Stimulated activated CD8-positive, alpha-beta memory T cell treated with anti-CD3 and anti-CD28 coated beads, Interleukin-7, amount 100 ng/mL, for 48 hours (primary cell): ENCODE results near the gene DNAJB4.
"Not testable (repeated sequence)": the region's sequence is repeated elsewhere in the genome, so short reads cannot be mapped to it uniquely, and the experiment has no call there.

Experiments
- DNase-seq, 2 donors: peaks; one replicate each; pipeline ENCODE4 v3.0.0-alpha.2; 2020; ENCODE audit warnings: low read depth in 1 of 2; ENCODE audit errors: extremely low read depth in 1 of 2

Gene DNAJB4

DNA sequence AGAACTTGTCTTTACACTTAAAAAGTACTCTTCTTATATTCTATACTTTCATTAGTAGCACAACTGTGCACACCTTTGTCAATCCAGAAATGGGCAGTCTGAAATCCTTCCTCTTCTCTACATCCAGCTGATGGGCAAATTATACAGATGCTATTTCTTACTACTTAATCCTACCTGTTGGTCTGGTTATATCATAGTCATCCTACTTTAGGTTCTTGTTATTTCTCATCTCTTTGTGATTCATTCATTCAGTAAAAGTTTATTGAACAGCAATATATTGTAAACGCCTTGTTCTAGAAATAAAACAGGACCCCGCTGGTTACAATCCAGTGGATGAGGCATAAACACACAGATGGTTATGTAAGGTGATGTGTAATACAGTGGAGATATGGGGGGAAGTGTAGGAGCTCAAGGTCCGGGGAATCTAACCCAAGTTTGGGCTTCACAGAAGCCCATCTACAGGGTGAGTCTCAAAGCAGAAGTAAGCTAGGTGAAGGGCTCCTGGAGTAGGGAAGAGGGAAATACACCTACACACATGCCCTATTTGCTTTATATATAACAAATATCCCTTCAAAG is 14.0 kb upstream of the DNAJB4 start:
- DNase-seq: no peak

DNA sequence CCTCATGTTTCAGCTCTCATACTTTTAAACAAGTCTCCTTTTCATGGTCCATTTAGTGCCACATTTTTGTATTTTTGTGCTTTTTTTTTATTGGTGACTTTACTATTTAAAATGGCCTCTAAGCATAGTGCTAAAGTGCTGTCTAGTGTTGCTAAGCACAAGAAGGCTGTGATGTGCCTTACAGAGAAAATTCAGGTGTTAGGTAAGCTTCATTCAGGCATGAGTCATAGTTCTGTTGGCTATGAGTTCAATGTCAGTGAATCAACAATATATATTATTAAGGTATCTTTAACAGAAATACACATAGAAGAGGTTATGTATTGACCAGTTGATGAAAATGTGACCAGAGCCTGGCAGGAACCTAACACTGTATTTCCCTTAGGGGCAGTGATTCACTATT is 13.1 kb upstream of the DNAJB4 start:
- DNase-seq: no peak

DNA sequence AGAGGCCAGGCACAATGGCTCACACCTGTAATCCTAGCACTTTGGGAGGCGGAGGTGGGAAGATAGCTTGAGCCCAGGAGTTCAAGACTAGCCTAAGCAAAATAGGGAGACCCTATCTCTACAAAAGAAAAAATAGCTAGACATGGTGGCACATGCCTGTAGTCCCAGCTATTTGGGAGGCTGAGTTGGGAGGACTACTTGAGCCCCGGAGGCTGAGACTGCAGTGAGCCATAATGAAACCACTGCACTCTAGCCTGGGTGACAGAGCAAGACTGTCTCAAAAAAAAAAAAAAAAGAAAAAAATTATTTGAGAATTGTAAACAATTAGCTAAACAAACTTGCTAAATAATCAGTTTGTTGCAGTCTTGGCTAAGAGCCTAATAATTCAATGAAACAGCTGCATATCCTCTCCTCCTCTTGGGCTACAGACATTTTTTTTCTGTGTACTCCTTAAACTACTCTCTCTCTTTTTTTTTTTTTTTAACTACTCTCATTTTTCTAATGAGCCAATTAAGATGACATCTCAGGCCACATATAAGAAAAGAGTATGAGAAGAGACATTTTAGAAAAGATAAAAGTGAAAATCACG is 10.5 kb upstream of the DNAJB4 start:
- DNase-seq: no peak

DNA sequence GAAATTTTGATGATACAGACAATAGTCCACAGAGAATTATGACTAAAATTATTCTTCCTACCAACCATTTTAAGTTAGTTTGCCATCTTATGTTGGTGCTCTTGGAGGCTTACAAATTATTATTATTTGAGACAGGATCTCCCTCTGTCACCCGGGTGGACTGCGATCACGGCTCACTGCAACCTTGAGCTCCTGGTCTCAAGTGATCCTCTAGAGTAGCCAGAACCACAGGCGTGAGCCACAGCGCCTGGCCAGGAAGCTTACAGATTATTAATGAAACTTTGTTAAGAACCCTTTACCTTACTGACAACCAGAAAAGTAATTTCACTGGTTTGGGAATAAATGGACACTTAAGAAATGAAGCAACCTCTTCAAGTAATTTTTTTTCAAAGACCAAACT is 8.0 kb upstream of the DNAJB4 start:
- no peak for DNase-seq

DNA sequence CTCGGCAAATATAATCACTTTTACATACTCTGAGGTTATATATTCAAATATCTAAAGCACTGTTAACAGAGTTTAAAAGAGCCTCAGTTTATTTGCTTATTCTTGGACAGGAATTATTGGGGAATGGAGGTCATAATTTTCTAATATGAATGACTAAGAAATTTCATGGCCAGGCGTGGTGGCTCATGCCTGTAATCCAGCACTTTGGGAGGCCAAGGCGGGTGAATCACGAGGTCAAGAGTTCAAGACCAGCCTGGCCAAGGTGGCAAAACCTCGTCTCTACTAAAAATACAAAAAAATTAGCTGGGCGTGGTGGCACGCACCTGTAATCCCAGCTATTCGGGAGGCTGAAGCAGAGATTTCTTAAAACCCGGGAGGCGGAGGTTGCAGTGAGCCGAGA is 4.2 kb upstream of the DNAJB4 start:
- not testable (repeated sequence) for DNase-seq

- no peak for DNase-seq
Observed at GRCh38 chr1:78003070-78003746, 1.5 kb upstream of the DNAJB4 start.

- DNase-seq: peak in 1 of 2 donors; percentile 34
Observed at GRCh38 chr1:78003882-78004718, 639 bp upstream of the DNAJB4 start.

DNA sequence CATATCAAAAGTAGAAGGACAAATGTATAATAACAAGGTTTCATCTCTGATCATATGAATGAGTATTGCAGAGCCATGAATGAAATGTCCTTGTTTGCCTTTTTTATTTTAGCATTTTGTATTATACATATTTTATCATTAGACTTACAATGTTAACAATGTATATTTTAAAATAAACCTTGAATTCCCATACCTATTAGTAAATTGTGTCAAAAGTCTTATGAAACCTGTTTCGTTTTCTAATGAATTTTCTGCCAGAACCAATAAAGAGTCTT is 646 bp downstream of the DNAJB4 start:
- no peak for DNase-seq

DNA sequence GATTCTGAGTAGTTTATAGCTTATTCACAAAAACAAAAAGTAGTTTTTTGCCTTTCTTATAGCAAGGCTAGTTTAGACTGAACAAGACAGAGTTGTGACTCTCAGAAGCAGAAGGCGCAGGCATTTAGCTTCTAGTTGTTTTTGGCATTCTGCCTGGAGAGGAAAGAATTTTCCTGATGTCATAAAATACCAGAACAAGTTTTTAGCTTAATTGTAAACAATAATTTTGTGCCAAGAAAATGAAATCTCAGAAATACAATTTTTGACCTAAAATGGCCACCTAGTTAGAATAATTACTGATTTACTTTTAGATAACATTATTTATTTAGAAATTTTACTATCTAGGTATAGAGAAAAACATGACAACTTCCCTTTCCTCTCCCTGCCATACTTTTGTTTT is 1.0 kb downstream of the DNAJB4 start:
- no peak for DNase-seq

DNA sequence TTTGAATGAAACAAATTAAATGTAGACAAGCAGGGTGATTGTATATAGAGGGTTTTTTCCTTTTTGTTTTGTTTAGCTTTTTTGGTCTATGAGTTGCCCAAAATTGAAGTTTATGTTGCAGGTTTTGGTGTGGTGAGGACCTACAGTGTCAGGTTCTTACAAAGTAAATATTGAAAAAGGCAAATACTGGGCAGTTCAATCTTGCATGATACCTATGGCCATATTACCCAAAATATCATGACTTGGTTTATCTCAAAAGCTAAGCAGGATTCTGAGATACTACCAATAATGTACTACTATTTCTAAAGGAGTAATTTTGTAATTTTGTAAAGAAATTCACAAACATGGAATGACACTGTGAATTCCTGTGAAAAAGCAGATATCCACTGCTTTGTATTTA is 1.8 kb downstream of the DNAJB4 start:
- no peak for DNase-seq

GRCh38 chr1:78007677-78008341 is 3.1 kb downstream of the DNAJB4 start:
- no peak for DNase-seq

GRCh38 chr1:78009276-78009675 is 4.5 kb downstream of the DNAJB4 start:
- no peak for DNase-seq

DNA sequence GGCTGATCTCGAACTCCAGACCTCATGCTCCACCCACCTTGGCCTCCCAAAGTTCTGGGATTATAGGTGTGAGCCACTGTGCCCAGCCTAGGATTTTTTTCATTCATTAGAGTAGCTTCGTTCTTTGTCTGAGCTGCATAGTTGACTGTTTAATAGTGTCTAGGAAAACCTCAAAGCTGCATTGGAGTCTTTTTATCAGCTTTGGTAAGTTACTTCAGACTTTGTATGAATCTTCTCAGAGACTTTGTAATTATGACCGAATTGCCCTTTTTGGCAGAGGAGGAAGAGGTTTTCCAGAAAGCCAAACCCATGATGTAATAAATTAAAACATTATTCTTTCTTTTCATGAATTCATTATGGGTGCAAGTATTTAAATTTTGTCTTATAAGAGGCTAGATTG is 5.1 kb downstream of the DNAJB4 start:
- DNase-seq: no peak

DNA sequence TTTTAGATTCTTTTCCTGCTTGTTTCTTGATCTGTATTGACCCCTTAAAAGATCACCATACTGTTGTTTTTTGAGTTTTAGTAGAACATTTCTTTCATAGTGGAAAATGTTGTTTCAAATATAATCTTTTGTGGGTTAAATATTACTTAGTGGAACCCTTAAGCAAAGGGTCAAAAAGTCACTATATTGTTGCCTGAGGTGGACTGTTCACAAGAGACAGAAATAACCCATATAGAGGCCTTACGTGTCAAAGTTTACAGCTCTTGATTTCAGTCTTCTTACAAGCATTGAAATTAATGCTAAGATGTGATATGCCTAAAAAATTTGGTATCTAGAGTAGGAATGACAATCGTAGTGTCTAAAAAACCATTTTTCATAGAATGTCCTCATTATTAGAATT is 6.3 kb downstream of the DNAJB4 start:
- DNase-seq: no peak

DNA sequence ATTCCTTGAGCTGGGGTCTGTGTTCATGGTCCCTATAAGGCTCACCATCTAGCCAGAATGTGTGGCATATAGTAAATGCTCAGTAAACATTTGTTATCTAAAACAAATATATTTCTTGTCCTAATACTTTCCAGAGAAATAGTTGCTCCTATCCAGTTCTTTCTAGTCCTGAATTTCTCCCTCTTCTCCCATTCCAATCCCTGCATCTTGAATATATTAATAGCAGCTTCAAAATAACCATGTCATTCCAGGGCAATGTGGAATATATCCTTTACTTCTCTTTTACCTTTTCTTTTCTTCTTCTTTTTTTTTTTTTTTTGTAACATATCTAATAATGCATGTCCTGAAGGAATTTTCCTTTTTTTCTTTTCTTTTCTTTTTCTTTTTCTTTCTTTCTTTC is 10.4 kb downstream of the DNAJB4 start:
- DNase-seq: no peak

GRCh38 chr1:78019024-78019423 is 14.3 kb downstream of the DNAJB4 start:
- DNase-seq: no peak

DNA sequence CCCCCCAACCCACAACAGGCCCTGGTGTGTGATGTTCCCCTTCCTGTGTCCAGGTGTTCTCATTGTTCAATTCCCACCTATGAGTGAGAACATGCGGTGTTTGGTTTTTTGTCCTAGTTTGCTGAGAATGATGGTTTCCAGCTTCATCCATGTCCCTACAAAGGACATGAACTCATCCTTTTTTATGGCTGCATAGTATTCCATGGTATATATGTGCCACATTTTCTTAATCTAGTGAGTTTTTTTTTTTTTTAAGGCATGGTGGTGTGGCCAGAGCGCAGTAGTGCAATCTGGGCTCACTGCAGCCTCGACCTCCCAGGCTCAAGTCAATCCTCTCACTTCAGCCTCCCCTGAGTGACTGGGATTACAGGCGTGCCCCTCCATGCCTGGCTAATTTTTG is 16.4 kb downstream of the DNAJB4 start:
- DNase-seq: not testable (repeated sequence)

GRCh38 chr1:78029793-78030192 is 25.1 kb downstream of the DNAJB4 start:
- no peak for DNase-seq

DNA sequence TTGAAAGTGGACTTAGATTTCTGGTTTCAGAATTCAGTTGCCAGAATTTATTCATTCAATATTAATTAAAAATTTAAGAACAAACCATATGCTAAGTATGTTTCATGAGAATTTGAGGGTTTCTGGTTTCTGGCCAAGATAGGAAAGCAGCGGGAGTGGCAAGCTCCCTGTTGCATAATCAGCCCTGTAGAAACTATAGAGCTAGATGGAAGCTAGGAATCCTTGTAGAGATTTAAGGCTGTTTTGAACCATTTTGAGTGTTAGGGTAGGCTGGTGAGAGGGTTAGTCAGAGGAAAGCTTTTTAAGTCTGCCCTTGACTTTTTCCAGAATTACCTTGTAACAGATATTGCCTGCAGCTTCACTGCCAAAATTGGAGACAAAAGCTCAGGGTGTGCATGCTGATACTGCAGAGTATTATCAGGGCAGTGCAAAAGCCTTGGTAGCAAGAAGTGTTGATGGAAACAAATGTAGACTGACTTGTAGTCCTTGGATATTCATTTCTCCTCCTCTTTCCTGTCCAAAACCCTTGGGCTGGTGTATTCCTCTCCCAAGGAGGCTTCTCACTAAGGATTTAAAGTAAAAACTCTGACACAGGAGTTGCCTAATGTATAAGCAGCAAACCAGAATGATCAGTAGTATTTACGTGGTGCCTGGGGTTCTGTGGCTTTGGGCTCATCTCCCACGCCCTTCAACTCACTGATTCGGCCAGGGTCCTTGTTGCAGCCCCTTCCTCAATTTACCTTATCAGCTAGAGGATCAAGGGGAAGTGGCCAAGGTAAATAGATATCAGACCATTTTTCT is 28.5 kb downstream of the DNAJB4 start:
- DNase-seq: no peak

GRCh38 chr1:78033797-78034172 is 29.0 kb downstream of the DNAJB4 start:
- no peak for DNase-seq

DNA sequence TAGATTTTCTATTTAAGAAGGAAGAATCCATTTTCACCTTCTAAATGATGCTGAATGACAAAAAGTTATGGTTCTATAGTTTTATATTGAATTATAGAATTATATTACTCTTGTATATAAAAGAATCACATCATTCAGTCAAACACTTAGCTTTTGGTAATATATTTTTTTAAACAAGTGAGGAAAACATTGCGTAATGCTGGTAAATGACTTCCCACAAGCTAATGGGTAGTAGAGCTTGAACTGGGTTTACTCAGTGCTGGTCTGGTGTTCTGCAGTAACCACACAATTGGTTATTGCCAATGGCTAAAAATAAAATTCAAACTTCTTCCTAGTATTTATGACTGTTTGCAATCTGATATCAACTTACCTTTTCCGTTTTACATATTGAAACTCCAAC is 30.4 kb downstream of the DNAJB4 start:
- no peak for DNase-seq
